B cell (primary cell): ENCODE results near the gene ENO4.

ENCODE experiments used
- EZH2 ChIP-seq: IDR thresholded peaks from 2 replicates; pipeline ENCODE4 v1.6.1; 2012; ENCODE audit warnings: borderline replicate concordance, low read depth, mild to moderate bottlenecking, moderate library complexity, low read length; ENCODE audit not compliant: insufficient read depth, poor library complexity, severe bottlenecking
- TF ChIP-seq, protein P1 (sequence below): fragments of 200-600 bp; IDR thresholded peaks from one replicate; pipeline ENCODE4 v1.8.0; 2022; ENCODE audit warnings: antibody characterized with exemption, mild to moderate bottlenecking

DNA sequence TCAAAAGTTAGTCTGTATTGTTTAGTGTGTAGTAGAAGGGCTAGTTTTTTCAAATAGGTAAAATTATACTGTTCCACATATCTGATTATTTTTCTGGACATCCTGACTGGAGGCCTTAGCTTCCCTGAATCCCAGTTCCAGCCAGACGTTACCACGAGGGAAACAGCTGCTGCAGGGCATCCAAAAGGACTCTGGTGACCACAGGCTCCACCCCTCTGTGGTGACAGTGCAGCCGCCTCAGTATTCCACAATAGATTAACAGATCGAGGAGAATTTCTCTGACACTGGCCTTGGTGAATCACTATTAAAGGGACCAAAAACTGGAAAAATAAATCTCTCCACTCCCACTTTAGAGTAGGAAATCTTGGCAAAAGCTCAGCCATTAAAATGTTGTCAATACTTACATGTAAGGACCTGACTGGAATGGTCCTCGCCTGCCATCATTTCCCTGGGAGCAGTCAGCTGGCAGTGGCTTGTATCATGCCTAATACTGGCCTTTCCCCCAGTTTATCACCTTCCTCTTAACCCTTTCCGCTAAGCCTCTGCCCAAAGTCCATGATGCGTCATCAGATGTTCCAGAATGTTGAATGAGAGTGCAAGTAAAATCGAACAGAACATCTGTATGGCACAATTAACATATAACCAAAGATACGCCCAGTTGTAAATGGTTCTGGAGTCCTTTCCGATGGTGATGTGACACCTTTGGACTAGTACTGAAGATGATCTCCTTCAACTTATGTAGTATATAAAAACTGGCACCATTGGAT lies 31.6 kb downstream of the ENO4 start:
- TF ChIP-seq, protein P1, sequence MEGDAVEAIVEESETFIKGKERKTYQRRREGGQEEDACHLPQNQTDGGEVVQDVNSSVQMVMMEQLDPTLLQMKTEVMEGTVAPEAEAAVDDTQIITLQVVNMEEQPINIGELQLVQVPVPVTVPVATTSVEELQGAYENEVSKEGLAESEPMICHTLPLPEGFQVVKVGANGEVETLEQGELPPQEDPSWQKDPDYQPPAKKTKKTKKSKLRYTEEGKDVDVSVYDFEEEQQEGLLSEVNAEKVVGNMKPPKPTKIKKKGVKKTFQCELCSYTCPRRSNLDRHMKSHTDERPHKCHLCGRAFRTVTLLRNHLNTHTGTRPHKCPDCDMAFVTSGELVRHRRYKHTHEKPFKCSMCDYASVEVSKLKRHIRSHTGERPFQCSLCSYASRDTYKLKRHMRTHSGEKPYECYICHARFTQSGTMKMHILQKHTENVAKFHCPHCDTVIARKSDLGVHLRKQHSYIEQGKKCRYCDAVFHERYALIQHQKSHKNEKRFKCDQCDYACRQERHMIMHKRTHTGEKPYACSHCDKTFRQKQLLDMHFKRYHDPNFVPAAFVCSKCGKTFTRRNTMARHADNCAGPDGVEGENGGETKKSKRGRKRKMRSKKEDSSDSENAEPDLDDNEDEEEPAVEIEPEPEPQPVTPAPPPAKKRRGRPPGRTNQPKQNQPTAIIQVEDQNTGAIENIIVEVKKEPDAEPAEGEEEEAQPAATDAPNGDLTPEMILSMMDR = no peak
- no peak for TF ChIP-seq EZH2
